HEK293T (cell line): Measurements from ENCODE around the gene TRIM56.

Experiments used
- ARNT ChIP-seq: fragments of 450-650 bp; IDR thresholded peaks from 2 replicates; pipeline ENCODE4 v1.6.1; 2017; ENCODE audit warnings: mild to moderate bottlenecking
- BHLHE40 ChIP-seq: fragments of 450-650 bp; IDR thresholded peaks from 2 replicates; pipeline ENCODE4 v1.6.1; 2016; ENCODE audit warnings: mild to moderate bottlenecking, moderate library complexity, borderline replicate concordance
- CTBP1 ChIP-seq: fragments of 450-650 bp; IDR thresholded peaks from 2 replicates; pipeline ENCODE4 v1.6.1; 2016; ENCODE audit warnings: borderline replicate concordance
- ELF4 ChIP-seq: fragments of 450-650 bp; IDR thresholded peaks from 2 replicates; pipeline ENCODE4 v1.6.1; 2017; ENCODE audit warnings: antibody characterized with exemption
- FOXA1 ChIP-seq: fragments of 450-650 bp; IDR thresholded peaks from 2 replicates; pipeline ENCODE4 v1.6.1; 2016; ENCODE audit warnings: mild to moderate bottlenecking
- FOXK2 ChIP-seq: fragments of 450-650 bp; IDR thresholded peaks from 2 replicates; pipeline ENCODE4 v1.6.1; 2016; ENCODE audit warnings: mild to moderate bottlenecking
- FOXM1 ChIP-seq: fragments of 450-650 bp; IDR thresholded peaks from 2 replicates; pipeline ENCODE4 v1.6.1; 2017; ENCODE audit warnings: mild to moderate bottlenecking, borderline replicate concordance
- LEF1 ChIP-seq: fragments of 450-650 bp; IDR thresholded peaks from 2 replicates; pipeline ENCODE4 v1.6.1; 2017; ENCODE audit warnings: mild to moderate bottlenecking, borderline replicate concordance
- NFRKB ChIP-seq: fragments of 450-650 bp; IDR thresholded peaks from 2 replicates; pipeline ENCODE4 v1.6.1; 2016; ENCODE audit warnings: mild to moderate bottlenecking, moderate library complexity
- SP1 ChIP-seq: fragments of 450-650 bp; IDR thresholded peaks from 2 replicates; pipeline ENCODE4 v1.6.1; 2017
- SUZ12 ChIP-seq: fragments of 450-650 bp; IDR thresholded peaks from 2 replicates; pipeline ENCODE4 v1.6.1; 2016; ENCODE audit warnings: mild to moderate bottlenecking
- ZNF384 ChIP-seq: fragments of 450-650 bp; IDR thresholded peaks from 2 replicates; pipeline ENCODE4 v1.6.1; 2016

DNA sequence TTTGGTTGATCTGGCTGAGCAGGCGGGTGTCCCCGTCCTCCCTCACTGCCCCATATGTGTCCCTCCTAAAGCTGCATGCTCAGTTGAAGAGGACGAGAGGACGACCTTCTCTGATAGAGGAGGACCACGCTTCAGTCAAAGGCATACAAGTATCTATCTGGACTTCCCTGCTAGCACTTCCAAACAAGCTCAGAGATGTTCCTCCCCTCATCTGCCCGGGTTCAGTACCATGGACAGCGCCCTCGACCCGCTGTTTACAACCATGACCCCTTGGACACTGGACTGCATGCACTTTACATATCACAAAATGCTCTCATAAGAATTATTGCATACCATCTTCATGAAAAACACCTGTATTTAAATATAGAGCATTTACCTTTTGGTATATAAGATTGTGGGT lies 26.9 kb upstream of the TRIM56 start:
- no peak for TF ChIP-seq CTBP1
- no peak for TF ChIP-seq FOXK2
- TF ChIP-seq BHLHE40, result no peak
- no peak for TF ChIP-seq ELF4
- TF ChIP-seq NFRKB, result no peak
- no peak for TF ChIP-seq ZNF384
- no peak for TF ChIP-seq LEF1
- no peak for TF ChIP-seq FOXA1
- no peak for TF ChIP-seq SP1
- no peak for TF ChIP-seq ARNT
- TF ChIP-seq SUZ12, result no peak
- no peak for TF ChIP-seq FOXM1
